ENCODE measurements around the gene ARHGEF26. TPM values are rescaled to one million over a fixed set of nuclear protein-coding genes. Genes with fewer than 3 reads are reported as not detected.

ARHGEF26 gene
- total RNA-seq, 2 experiments from 2014 or later, result 0.08 TPM; not detected in 1

DNA sequence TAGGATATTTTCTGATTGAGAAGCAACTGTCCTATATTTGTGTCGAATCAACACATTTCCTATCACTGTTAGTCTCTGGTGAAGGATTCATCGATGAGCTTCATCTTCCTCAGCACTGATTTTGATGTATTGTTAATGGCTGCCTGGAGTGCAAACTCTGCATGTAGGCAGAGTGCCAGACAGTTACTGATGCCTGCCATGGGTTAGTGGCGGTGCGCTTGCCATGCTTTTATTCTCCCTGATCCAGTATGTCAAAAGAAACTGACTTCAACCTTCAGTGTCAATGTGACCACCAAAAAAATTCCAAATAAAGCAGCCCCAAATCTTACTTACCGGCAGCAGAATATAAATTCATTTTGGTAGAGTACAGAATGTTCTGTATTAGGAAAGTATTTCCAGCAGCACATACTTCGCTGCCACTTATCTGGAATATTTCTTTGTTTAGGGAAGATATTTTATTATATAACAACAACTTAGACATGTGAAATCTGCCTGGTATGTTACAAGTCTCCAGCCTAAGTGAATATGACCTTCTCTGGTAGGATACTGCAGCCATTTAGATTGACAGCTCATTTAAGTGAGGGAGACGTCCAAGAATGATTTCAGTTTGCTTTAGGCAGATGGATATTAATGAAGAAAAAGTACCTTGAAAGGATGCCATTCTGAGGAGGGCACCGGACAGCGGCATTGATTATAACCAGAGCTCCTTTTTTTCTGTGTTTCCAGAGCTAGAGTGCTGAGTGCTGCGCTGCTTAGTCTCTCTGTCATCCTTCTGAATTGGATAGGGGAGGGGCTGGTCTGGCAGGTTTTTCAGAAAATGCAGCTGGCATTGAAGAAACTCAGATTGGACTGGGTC is 59.9 kb downstream of the ARHGEF26 start:
- ATAC-seq (ENCODE audit: poor library complexity) (no peak), DNase-seq (no peak)
- Mint-ChIP-seq H3K36me3 (ENCODE audit: low read depth) (no peaks in the 10 kb centered on the region), H3K27ac (no peak overlapping the region), H3K4me1 (ENCODE audit: low read depth) (no peaks in the 10 kb centered on the region), H3K4me3 (no peak overlapping the region), H3K27me3 (peaks cover 18% of the 10 kb centered on the region), H3K9me3 (no peaks in the 10 kb centered on the region)
- Histone ChIP-seq H3K9me3 (ENCODE audit: control insufficient read depth in 1 of 2, insufficient read depth in 1 of 2, low read length in 2 of 2) (no peaks in the 10 kb centered on the region), H3K27ac (ENCODE audit: low read depth in 1 of 2, low read length in 2 of 2) (no peak overlapping the region), H3K36me3 (ENCODE audit: insufficient read depth, low read length) (no peaks in the 10 kb centered on the region), H3K4me1 (ENCODE audit: insufficient read depth, low read length) (no peaks in the 10 kb centered on the region), H3K27me3 (ENCODE audit: control insufficient read depth in 1 of 2, insufficient read depth in 2 of 2, low read length in 2 of 2) (peaks cover 0 to 2% of the 10 kb centered on the region in 2 experiments), H3K4me3 (ENCODE audit: low read length) (no peak overlapping the region)
- CTCF ChIA-PET, result no interaction called here
- POLR2A ChIA-PET, result no interaction called here
- no peak for TF ChIP-seq CTCF (IDR thresholded peaks at IDR 0.05)
- intact Hi-C loops (cut with DNase I, micrococcal nuclease), result no loop called here

DNA sequence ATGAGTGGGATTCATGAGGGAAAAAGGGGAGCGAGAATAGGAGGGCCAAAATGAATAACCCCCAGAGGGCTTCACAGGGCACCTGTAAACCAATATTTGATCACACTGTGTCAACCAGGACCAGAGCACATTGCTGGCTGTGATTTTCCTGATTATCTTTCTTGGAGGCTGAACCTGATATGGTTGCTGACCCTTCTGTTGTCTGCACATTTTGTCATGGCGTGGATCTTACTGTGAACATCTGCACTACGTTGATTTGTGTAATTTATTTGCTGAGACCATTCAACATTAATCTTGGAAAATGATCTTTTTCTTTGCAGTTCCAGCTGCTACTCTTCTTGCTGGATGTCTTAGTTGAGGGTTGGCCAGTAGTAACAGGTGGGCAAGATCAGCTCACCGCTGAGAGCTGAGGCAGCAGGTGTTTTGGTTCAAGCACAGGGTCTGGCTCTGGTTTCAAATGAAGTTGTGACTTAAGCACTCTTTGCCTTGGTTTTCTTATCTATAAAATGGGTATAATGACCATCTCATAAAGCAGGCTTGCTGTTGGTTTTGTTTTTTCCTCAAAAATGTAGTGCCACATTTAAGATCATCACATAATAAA is 61.2 kb downstream of the ARHGEF26 start:
- no peak overlapping the region for H3K4me3 Mint-ChIP-seq
- no peaks in the 10 kb centered on the region for H3K4me1 ChIP-seq (ENCODE audit: insufficient read depth, low read length)
- DNase-seq (no peak), ATAC-seq (ENCODE audit: poor library complexity) (no peak)
- no peak overlapping the region for H3K27ac ChIP-seq (ENCODE audit: low read depth in 1 of 2, low read length in 2 of 2)
- H3K27me3 Mint-ChIP-seq, result peaks cover 17% of the 10 kb centered on the region
- TF ChIP-seq CTCF (IDR thresholded peaks at IDR 0.05), result no peak
- no peak overlapping the region for H3K4me3 ChIP-seq (ENCODE audit: low read length)
- no peaks in the 10 kb centered on the region for H3K36me3 Mint-ChIP-seq (ENCODE audit: low read depth)
- ChIA-PET CTCF (no interaction called here), POLR2A (interaction anchor here (0.6 kb wide), 1 partner anchor 923 kb away, joined by 3 read pairs; no protein-coding TSS in a partner anchor)
- no peaks in the 10 kb centered on the region for H3K9me3 Mint-ChIP-seq
- H3K27me3 ChIP-seq (ENCODE audit: control insufficient read depth in 1 of 2, insufficient read depth in 2 of 2, low read length in 2 of 2), result peaks cover 0 to 2% of the 10 kb centered on the region in 2 experiments
- no peaks in the 10 kb centered on the region for H3K9me3 ChIP-seq (ENCODE audit: control insufficient read depth in 1 of 2, insufficient read depth in 1 of 2, low read length in 2 of 2)
- H3K4me1 Mint-ChIP-seq (ENCODE audit: low read depth), result no peaks in the 10 kb centered on the region
- intact Hi-C loops (cut with DNase I, micrococcal nuclease), result no loop called here
- H3K27ac Mint-ChIP-seq, result no peak overlapping the region
- no peaks in the 10 kb centered on the region for H3K36me3 ChIP-seq (ENCODE audit: insufficient read depth, low read length)

- ATAC-seq (ENCODE audit: poor library complexity), result no peak
- Mint-ChIP-seq H3K27me3 (peaks cover 14% of the 10 kb centered on the region), H3K9me3 (no peaks in the 10 kb centered on the region), H3K36me3 (ENCODE audit: low read depth) (no peaks in the 10 kb centered on the region), H3K4me1 (ENCODE audit: low read depth) (no peaks in the 10 kb centered on the region), H3K4me3 (no peak overlapping the region), H3K27ac (no peak overlapping the region)
- intact Hi-C loops (cut with DNase I, micrococcal nuclease), result no loop called here
- TF ChIP-seq CTCF (IDR thresholded peaks at IDR 0.05), result no peak
- peaks cover 0 to 2% of the 10 kb centered on the region in 2 experiments for H3K27me3 ChIP-seq (ENCODE audit: control insufficient read depth in 1 of 2, insufficient read depth in 2 of 2, low read length in 2 of 2)
- H3K36me3 ChIP-seq (ENCODE audit: insufficient read depth, low read length), result no peaks in the 10 kb centered on the region
- H3K4me1 ChIP-seq (ENCODE audit: insufficient read depth, low read length), result no peaks in the 10 kb centered on the region
- DNase-seq, result no peak
- POLR2A ChIA-PET, result interaction anchor here (0.6 kb wide), 1 partner anchor 924 kb away, joined by 3 read pairs; no protein-coding TSS in a partner anchor
- CTCF ChIA-PET, result no interaction called here
- no peaks in the 10 kb centered on the region for H3K9me3 ChIP-seq (ENCODE audit: control insufficient read depth in 1 of 2, insufficient read depth in 1 of 2, low read length in 2 of 2)
- no peak overlapping the region for H3K27ac ChIP-seq (ENCODE audit: low read depth in 1 of 2, low read length in 2 of 2)
- no peak overlapping the region for H3K4me3 ChIP-seq (ENCODE audit: low read length)
These were observed 61.8 kb downstream of the ARHGEF26 start for GRCh38 chr3:154182975-154183374.

Measured in CD4-positive, alpha-beta T cell (primary cell).